Measurements from ENCODE around the gene SRPRA.

The SRPRA gene

GRCh38 chr11:126231725-126232459, 36.8 kb downstream of the SRPRA start:
- Histone ChIP-seq H2AFZ (ENCODE audit: low read length, unreplicated experiment) (no peak overlapping the region), H3K36me3 (ENCODE audit: insufficient read depth, low read length) (no peaks in the 10 kb centered on the region), H3K27me3 (ENCODE audit: insufficient read depth, low read length) (no peaks in the 10 kb centered on the region), H3K27ac (ENCODE audit: low read depth, low read length) (peak overlapping the region; percentile 49; the same call in 1 of the 2 replicates), H3K4me3 (ENCODE audit: low read depth, low read length) (no peak overlapping the region), H3K4me1 (ENCODE audit: control insufficient read depth, insufficient read depth, low read length, unreplicated experiment) (peaks cover 18% of the 10 kb centered on the region), H3K79me2 (ENCODE audit: control insufficient read depth, insufficient read depth, low read length, unreplicated experiment) (peaks cover 4% of the 10 kb centered on the region)

- no peaks in the 10 kb centered on the region; the same call in 1 of the 2 replicates for H3K36me3 ChIP-seq (ENCODE audit: insufficient read depth, low read length)
- no peak overlapping the region for H2AFZ ChIP-seq (ENCODE audit: low read length, unreplicated experiment)
- H3K27ac ChIP-seq (ENCODE audit: low read depth, low read length): no peak overlapping the region
- peaks cover 18% of the 10 kb centered on the region for H3K4me1 ChIP-seq (ENCODE audit: control insufficient read depth, insufficient read depth, low read length, unreplicated experiment)
- H3K27me3 ChIP-seq (ENCODE audit: insufficient read depth, low read length): no peaks in the 10 kb centered on the region
- peaks cover 5% of the 10 kb centered on the region for H3K79me2 ChIP-seq (ENCODE audit: control insufficient read depth, insufficient read depth, low read length, unreplicated experiment)
- H3K4me3 ChIP-seq (ENCODE audit: low read depth, low read length): no peak overlapping the region
These were observed 38.7 kb downstream of the SRPRA start for GRCh38 chr11:126229858-126230540.

DNA sequence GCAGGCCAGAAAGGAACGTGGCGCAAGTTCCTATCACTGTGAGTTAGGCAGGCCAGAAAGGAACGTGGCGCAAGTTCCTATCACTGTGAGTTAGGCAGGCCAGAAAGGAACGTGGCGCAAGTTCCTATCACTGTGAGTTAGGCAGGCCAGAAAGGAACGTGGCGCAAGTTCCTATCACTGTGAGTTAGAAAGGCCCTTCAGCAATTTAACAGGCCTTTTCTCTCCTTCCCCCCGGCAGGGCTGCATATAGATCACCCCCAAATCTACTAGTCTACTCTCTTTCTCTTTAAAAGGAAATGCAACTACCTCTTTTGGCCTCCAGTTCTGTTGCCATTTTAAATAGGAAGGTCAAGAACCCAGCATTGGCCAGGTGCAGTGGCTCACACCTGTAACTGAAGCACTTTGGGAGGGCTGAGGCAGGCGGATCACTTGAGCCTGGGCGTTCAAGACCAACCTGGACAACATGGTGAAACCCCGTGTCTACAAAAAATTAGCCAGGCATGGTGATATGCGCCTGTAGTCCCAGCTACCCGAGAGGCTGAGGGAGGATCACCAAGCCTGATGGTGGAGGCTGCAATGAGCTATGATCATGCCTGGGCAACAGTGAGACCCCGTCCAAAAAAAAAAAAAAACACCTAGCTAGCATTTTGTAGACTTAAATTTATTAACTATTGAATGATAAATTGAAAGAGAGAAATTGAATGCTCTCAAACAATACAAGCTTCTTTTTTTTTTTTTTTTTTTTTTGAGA, 42.2 kb downstream of the SRPRA start:
- H3K79me2 ChIP-seq (ENCODE audit: control insufficient read depth, insufficient read depth, low read length, unreplicated experiment): peaks cover 30% of the 10 kb centered on the region
- no peak overlapping the region for H3K4me3 ChIP-seq (ENCODE audit: low read depth, low read length)
- no peak overlapping the region for H3K27ac ChIP-seq (ENCODE audit: low read depth, low read length)
- H3K4me1 ChIP-seq (ENCODE audit: control insufficient read depth, insufficient read depth, low read length, unreplicated experiment): peaks cover 9% of the 10 kb centered on the region
- H2AFZ ChIP-seq (ENCODE audit: low read length, unreplicated experiment): no peak overlapping the region
- no peaks in the 10 kb centered on the region; the same call in 1 of the 2 replicates for H3K36me3 ChIP-seq (ENCODE audit: insufficient read depth, low read length)
- no peaks in the 10 kb centered on the region for H3K27me3 ChIP-seq (ENCODE audit: insufficient read depth, low read length)

- H3K27ac ChIP-seq (ENCODE audit: low read depth, low read length): no peak overlapping the region
- H3K27me3 ChIP-seq (ENCODE audit: insufficient read depth, low read length): no peaks in the 10 kb centered on the region
- H3K36me3 ChIP-seq (ENCODE audit: insufficient read depth, low read length): no peaks in the 10 kb centered on the region; the same call in 1 of the 2 replicates
- no peak overlapping the region for H3K4me3 ChIP-seq (ENCODE audit: low read depth, low read length)
- peaks cover 4% of the 10 kb centered on the region for H3K4me1 ChIP-seq (ENCODE audit: control insufficient read depth, insufficient read depth, low read length, unreplicated experiment)
- H2AFZ ChIP-seq (ENCODE audit: low read length, unreplicated experiment): no peak overlapping the region
- peaks cover 41% of the 10 kb centered on the region for H3K79me2 ChIP-seq (ENCODE audit: control insufficient read depth, insufficient read depth, low read length, unreplicated experiment)
These were observed 43.4 kb downstream of the SRPRA start for GRCh38 chr11:126225295-126225665.

GRCh38 chr11:126224647-126225294, 43.9 kb downstream of the SRPRA start:
- peaks cover 46% of the 10 kb centered on the region for H3K79me2 ChIP-seq (ENCODE audit: control insufficient read depth, insufficient read depth, low read length, unreplicated experiment)

DNA sequence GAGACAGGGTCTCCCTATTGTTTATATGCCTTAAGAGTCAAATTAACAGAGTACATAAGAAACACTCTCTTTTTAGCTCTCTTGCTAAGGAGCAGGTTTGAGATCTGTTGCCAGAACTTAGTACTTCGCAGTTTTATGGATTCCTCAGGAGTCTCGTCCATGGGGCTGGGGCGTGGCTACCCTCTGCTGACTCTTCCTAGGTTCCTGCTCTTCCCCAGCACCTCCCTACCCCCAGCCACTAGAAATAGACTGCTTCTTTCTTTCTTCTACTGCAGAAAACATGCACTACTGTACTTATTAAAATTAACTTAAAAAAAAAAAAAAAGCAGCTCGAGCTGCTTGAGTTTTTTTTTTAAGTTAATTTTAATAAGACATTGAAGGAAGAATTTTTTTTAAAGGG, 49.1 kb downstream of the SRPRA start:
- H2AFZ ChIP-seq (ENCODE audit: low read length, unreplicated experiment): no peak overlapping the region
- no peaks in the 10 kb centered on the region for H3K4me1 ChIP-seq (ENCODE audit: control insufficient read depth, insufficient read depth, low read length, unreplicated experiment)
- no peaks in the 10 kb centered on the region for H3K36me3 ChIP-seq (ENCODE audit: insufficient read depth, low read length)
- H3K4me3 ChIP-seq (ENCODE audit: low read depth, low read length): no peak overlapping the region
- no peak overlapping the region for H3K27ac ChIP-seq (ENCODE audit: low read depth, low read length)
- H3K27me3 ChIP-seq (ENCODE audit: insufficient read depth, low read length): no peaks in the 10 kb centered on the region
- peaks cover 80% of the 10 kb centered on the region for H3K79me2 ChIP-seq (ENCODE audit: control insufficient read depth, insufficient read depth, low read length, unreplicated experiment)

More at GRCh38 chr11:126224647-126225294, 43.9 kb downstream of the SRPRA start:
- Histone ChIP-seq H3K4me1 (ENCODE audit: control insufficient read depth, insufficient read depth, low read length, unreplicated experiment) (peaks cover 1% of the 10 kb centered on the region), H3K4me3 (ENCODE audit: low read depth, low read length) (no peak overlapping the region), H3K27ac (ENCODE audit: low read depth, low read length) (no peak overlapping the region), H3K27me3 (ENCODE audit: insufficient read depth, low read length) (no peaks in the 10 kb centered on the region), H2AFZ (ENCODE audit: low read length, unreplicated experiment) (no peak overlapping the region), H3K36me3 (ENCODE audit: insufficient read depth, low read length) (no peaks in the 10 kb centered on the region; the same call in 1 of the 2 replicates)

DNA sequence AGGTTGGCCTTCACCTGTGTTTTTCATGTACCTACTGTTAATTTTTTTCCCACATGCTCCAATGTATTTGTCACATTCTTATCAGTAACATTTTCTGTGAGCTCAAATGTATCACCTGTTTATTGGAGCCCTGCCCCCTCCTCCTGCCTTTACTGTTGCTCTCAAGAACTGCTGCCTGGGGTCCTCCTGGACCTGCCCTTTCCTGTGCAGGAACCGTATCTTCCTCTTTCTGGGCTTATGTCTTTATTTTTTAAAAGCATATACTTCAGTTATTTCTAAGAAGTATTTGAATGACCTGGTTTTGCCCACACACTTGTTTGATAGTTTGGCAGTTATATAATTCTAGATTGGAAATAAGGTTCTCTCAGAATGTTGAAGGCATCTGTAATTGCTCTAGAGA, 51.2 kb downstream of the SRPRA start:
- H3K4me1 ChIP-seq (ENCODE audit: control insufficient read depth, insufficient read depth, low read length, unreplicated experiment): peaks cover 6% of the 10 kb centered on the region
- H3K4me3 ChIP-seq (ENCODE audit: low read depth, low read length): no peak overlapping the region
- H3K36me3 ChIP-seq (ENCODE audit: insufficient read depth, low read length): no peaks in the 10 kb centered on the region
- peaks cover 86% of the 10 kb centered on the region for H3K79me2 ChIP-seq (ENCODE audit: control insufficient read depth, insufficient read depth, low read length, unreplicated experiment)
- no peak overlapping the region for H3K27ac ChIP-seq (ENCODE audit: low read depth, low read length)
- H2AFZ ChIP-seq (ENCODE audit: low read length, unreplicated experiment): no peak overlapping the region
- no peaks in the 10 kb centered on the region for H3K27me3 ChIP-seq (ENCODE audit: insufficient read depth, low read length)

DNA sequence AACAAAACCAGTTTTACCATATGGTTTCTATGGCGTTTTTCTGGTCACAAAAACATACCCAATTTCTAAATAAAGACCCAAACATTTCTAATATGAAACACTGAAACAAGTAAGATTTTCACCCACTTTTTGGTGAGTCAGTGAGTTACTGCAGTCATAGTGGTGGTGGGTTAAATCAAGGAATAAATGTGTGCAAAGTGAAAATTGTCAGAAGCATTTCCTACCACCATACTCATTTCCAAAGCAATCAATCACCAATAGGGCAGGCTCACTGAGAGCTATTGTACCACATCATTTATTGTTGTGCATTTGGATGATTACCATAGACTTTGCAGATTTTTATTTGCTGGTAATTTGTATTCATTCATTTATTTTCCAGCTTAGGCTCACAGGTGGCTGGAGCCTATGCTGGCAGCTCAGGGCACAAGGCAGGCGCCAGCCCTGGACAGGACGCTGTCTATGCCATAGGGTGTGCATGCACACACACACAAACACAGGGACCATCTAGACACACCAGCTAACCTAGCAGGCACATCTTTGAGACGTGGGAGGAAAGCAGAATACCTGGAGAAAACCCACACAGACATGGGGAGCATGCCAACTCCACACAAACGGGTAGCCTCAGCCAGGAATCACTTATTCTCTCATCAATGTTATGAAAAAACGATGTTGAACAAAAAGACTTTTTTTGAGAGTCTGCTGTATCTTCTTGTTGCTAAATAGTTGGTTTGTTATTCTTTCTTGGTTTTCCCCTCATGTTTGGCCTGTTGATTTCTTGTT, 52.0 kb downstream of the SRPRA start:
- peaks cover 7% of the 10 kb centered on the region for H3K4me1 ChIP-seq (ENCODE audit: control insufficient read depth, insufficient read depth, low read length, unreplicated experiment)
- H3K27ac ChIP-seq (ENCODE audit: low read depth, low read length): no peak overlapping the region
- H3K79me2 ChIP-seq (ENCODE audit: control insufficient read depth, insufficient read depth, low read length, unreplicated experiment): peaks cover 85% of the 10 kb centered on the region
- no peak overlapping the region for H3K4me3 ChIP-seq (ENCODE audit: low read depth, low read length)
- H2AFZ ChIP-seq (ENCODE audit: low read length, unreplicated experiment): no peak overlapping the region
- no peaks in the 10 kb centered on the region for H3K36me3 ChIP-seq (ENCODE audit: insufficient read depth, low read length)
- no peaks in the 10 kb centered on the region for H3K27me3 ChIP-seq (ENCODE audit: insufficient read depth, low read length)

- Histone ChIP-seq H3K27ac (ENCODE audit: low read depth, low read length) (no peak overlapping the region), H3K4me3 (ENCODE audit: low read depth, low read length) (no peak overlapping the region), H3K79me2 (ENCODE audit: control insufficient read depth, insufficient read depth, low read length, unreplicated experiment) (peaks cover 79% of the 10 kb centered on the region), H2AFZ (ENCODE audit: low read length, unreplicated experiment) (no peak overlapping the region), H3K36me3 (ENCODE audit: insufficient read depth, low read length) (no peaks in the 10 kb centered on the region), H3K4me1 (ENCODE audit: control insufficient read depth, insufficient read depth, low read length, unreplicated experiment) (peaks cover 9% of the 10 kb centered on the region), H3K27me3 (ENCODE audit: insufficient read depth, low read length) (no peaks in the 10 kb centered on the region)
These were observed 53.9 kb downstream of the SRPRA start for GRCh38 chr11:126214841-126215240.

- Histone ChIP-seq H2AFZ (ENCODE audit: low read length, unreplicated experiment) (no peak overlapping the region), H3K36me3 (ENCODE audit: insufficient read depth, low read length) (no peaks in the 10 kb centered on the region), H3K4me1 (ENCODE audit: control insufficient read depth, insufficient read depth, low read length, unreplicated experiment) (peaks cover 9% of the 10 kb centered on the region), H3K27ac (ENCODE audit: low read depth, low read length) (no peak overlapping the region), H3K27me3 (ENCODE audit: insufficient read depth, low read length) (no peaks in the 10 kb centered on the region), H3K79me2 (ENCODE audit: control insufficient read depth, insufficient read depth, low read length, unreplicated experiment) (peaks cover 81% of the 10 kb centered on the region), H3K4me3 (ENCODE audit: low read depth, low read length) (no peak overlapping the region)
These were observed 54.3 kb downstream of the SRPRA start for GRCh38 chr11:126214441-126214840.

Measured in ACC112 (cell line).